ENCODE measurements around the gene PTCH2.

PTCH2 gene

DNA sequence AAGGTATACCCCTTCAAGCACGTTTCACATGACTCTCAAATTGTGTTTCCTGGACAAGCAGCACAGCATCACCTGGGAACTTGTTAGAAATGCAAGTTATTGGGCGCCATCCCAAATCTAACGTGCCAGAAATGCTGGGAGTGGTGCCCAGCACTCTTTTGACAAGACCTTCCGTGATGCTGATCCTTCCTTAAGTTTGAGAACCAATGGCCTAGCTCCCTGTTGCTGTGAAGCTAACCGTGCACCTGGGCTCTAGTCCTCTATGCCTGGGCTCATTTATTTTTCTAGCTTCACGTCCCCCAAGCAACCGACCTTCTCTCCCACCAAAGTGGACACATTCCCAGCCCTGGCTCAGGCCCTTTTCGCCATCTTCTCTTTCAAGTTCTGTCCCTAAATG, 59.4 kb downstream of the PTCH2 start:
- CTCF ChIA-PET = interaction anchor here (0.6 to 2.1 kb wide), 2 partner anchors 10 to 648 kb away, joined by 3 to 10 read pairs; no protein-coding TSS in a partner anchor
- no peaks in the 10 kb centered on the region for H3K9me3 ChIP-seq (ENCODE audit: control insufficient read depth, insufficient read depth, low read depth, low read length)
- H3K4me3 ChIP-seq (ENCODE audit: low read depth, low read length) = no peak overlapping the region
- no peak overlapping the region for H3K27ac ChIP-seq (ENCODE audit: extremely low read depth, low read depth, low read length)
- TF ChIP-seq ZNF350 (tag by site-specific recombination; IDR thresholded peaks at IDR 0.05) (no peak), ZNF394 (tag by site-specific recombination; IDR thresholded peaks at IDR 0.05; ENCODE audit: borderline replicate concordance) (no peak), GLI2 (tag by site-specific recombination; IDR thresholded peaks at IDR 0.05; ENCODE audit: borderline replicate concordance, low read depth) (no peak), ZNF23 (tag by site-specific recombination; IDR thresholded peaks at IDR 0.05; ENCODE audit: borderline replicate concordance) (no peak), HOXA7 (CRISPR knock-in tag; IDR thresholded peaks at IDR 0.05; ENCODE audit: borderline replicate concordance) (no peak), ZNF140 (tag by site-specific recombination; IDR thresholded peaks at IDR 0.05) (no peak), ZBTB17 (tag by site-specific recombination; IDR thresholded peaks at IDR 0.05) (no peak), ZNF600 (tag by site-specific recombination; IDR thresholded peaks at IDR 0.05) (no peak)
- TF ChIP-seq, protein P1, sequence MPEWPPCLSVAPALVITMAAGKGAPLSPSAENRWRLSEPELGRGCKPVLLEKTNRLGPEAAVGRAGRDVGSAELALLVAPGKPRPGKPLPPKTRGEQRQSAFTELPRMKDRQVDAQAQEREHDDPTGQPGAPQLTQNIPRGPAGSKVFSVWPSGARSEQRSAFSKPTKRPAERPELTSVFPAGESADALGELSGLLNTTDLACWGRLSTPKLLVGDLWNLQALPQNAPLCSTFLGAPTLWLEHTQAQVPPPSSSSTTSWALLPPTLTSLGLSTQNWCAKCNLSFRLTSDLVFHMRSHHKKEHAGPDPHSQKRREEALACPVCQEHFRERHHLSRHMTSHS (tag by site-specific recombination; IDR thresholded peaks at IDR 0.05) = no peak
- TF ChIP-seq, protein P2, sequence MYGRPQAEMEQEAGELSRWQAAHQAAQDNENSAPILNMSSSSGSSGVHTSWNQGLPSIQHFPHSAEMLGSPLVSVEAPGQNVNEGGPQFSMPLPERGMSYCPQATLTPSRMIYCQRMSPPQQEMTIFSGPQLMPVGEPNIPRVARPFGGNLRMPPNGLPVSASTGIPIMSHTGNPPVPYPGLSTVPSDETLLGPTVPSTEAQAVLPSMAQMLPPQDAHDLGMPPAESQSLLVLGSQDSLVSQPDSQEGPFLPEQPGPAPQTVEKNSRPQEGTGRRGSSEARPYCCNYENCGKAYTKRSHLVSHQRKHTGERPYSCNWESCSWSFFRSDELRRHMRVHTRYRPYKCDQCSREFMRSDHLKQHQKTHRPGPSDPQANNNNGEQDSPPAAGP (tag by site-specific recombination; IDR thresholded peaks at IDR 0.05) = no peak
- 0 out of 2 replicates have a peak, but pooled peaks cover 2% of the 10 kb centered on the region for H3K4me1 ChIP-seq (ENCODE audit: control insufficient read depth, insufficient read depth, low read length)
- POLR2A ChIA-PET = interaction anchor here (0.6 to 3.1 kb wide), 4 partner anchors 8 to 221 kb away, joined by 3 to 18 read pairs (median 6); partner anchors contain the start of genes PLK3 and RPS8
- H3K36me3 ChIP-seq (ENCODE audit: control insufficient read depth in 2 of 2, insufficient read depth in 1 of 2, low read length in 2 of 2) = peaks cover 19 to 36% of the 10 kb centered on the region in 2 experiments; a peak in 2 of 3 replicates

DNA sequence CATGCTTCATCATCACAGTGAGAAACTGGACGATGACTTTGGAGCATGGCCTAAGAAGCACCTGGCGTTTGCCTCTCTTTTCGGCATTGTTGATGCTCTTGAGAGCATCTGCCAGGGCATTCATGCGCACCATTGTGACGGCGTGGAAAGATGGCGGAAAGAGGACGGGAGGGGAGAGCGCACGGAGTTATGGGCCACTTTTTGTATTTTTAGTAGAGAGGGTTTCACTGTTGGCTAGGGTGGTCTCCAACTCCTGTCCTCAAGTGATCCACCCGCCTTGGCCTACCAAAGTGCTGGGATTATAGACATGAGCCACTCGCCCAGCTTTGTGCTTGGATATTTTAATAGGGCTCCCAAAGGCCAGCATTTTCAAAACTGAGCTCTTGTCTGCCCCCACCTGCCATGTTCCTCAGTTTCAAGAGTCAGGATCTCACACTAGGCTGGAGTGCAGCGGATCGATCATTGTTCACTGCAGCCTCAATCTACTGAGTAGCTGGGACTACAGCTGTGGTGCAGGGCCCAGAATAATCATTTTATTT, 62.4 kb downstream of the PTCH2 start:
- POLR2A ChIA-PET = interaction anchor here (0.6 to 2.3 kb wide), 14 partner anchors 9 to 741 kb away, joined by 3 to 13 read pairs (median 4); partner anchors contain the start of genes PLK3, PRDX1 and UROD
- CTCF ChIA-PET = interaction anchor here (1.0 kb wide), 1 partner anchor 52 kb away, joined by 4 read pairs; no protein-coding TSS in a partner anchor

DNA sequence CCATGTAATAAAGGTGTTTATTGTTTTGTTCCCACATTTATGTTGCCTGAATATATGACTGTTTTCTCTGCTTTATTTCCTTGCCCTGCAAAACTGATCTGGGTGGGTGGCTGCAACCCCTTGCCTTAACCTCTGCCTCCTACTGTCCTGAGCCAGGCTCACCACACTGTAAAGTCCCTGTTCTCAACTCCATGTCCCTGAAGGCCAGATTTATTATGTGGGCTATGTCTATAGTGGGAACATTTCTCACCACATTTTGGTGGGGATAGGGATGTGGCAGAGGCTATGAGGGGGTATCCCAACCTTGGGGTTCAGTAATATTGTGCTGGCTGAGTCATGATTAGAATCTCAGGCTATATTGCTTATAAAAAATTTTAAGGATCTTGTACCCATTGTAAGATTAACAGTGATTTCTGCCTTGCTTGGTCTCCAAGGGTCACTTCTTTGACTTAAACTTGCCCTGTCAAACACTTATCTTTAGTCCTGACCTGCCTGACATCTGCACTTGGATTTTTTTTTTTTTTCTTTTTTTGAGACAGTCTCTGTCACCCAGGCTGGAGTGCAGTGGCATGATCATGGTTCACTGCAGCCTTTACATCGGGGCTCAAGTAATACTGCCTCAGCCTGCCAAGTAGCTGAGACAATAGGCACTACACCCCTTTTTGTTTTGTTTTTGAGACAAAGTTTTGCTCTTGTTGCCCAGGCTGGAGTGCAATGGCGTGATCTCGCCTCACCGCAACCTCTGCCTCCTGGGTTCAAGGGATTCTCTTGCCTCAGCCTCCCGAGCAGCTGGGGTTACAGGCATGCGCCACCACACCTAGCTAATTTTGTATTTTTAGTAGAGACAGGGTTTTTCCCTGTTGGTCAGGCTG, 64.1 kb downstream of the PTCH2 start:
- Histone ChIP-seq H3K36me3 (ENCODE audit: control insufficient read depth in 2 of 2, insufficient read depth in 1 of 2, low read length in 2 of 2) (peaks cover 36 to 66% of the 10 kb centered on the region in 2 experiments; a peak in 2 of 3 replicates), H3K27ac (ENCODE audit: extremely low read depth, low read depth, low read length) (no peak overlapping the region), H3K9me3 (ENCODE audit: control insufficient read depth, insufficient read depth, low read depth, low read length) (no peaks in the 10 kb centered on the region), H3K4me3 (ENCODE audit: low read depth, low read length) (no peak overlapping the region), H3K4me1 (ENCODE audit: control insufficient read depth, insufficient read depth, low read length) (no peaks in the 10 kb centered on the region)
- POLR2A ChIA-PET = interaction anchor here (1.0 to 2.3 kb wide), 3 partner anchors 14 to 233 kb away, joined by 3 to 13 read pairs (median 4); partner anchors contain the start of gene UROD
- CTCF ChIA-PET = interaction anchor here (1.0 kb wide), 1 partner anchor 14 kb away, joined by 4 read pairs; no protein-coding TSS in a partner anchor
- TF ChIP-seq ZNF2 (tag by site-specific recombination; IDR thresholded peaks at IDR 0.05) (no peak), ZNF174 (tag by site-specific recombination; IDR thresholded peaks at IDR 0.05) (no peak), ZNF777 (tag by site-specific recombination; IDR thresholded peaks at IDR 0.05; ENCODE audit: borderline replicate concordance) (no peak)
- TF ChIP-seq, protein P2 (tag by site-specific recombination; IDR thresholded peaks at IDR 0.05) = no peak

More for the DNA sequence above, 62.4 kb downstream of the PTCH2 start:
- Histone ChIP-seq H3K4me3 (ENCODE audit: low read depth, low read length) (no peak overlapping the region), H3K27ac (ENCODE audit: extremely low read depth, low read depth, low read length) (no peak overlapping the region), H3K4me1 (ENCODE audit: control insufficient read depth, insufficient read depth, low read length) (0 out of 2 replicates have a peak, but pooled peaks cover under 1% of the 10 kb centered on the region), H3K36me3 (ENCODE audit: control insufficient read depth in 2 of 2, insufficient read depth in 1 of 2, low read length in 2 of 2) (peaks cover 36 to 66% of the 10 kb centered on the region in 2 experiments; a peak in 2 of 3 replicates), H3K9me3 (ENCODE audit: control insufficient read depth, insufficient read depth, low read depth, low read length) (no peaks in the 10 kb centered on the region)
- TF ChIP-seq, protein P3, sequence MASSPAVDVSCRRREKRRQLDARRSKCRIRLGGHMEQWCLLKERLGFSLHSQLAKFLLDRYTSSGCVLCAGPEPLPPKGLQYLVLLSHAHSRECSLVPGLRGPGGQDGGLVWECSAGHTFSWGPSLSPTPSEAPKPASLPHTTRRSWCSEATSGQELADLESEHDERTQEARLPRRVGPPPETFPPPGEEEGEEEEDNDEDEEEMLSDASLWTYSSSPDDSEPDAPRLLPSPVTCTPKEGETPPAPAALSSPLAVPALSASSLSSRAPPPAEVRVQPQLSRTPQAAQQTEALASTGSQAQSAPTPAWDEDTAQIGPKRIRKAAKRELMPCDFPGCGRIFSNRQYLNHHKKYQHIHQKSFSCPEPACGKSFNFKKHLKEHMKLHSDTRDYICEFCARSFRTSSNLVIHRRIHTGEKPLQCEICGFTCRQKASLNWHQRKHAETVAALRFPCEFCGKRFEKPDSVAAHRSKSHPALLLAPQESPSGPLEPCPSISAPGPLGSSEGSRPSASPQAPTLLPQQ (tag by site-specific recombination; IDR thresholded peaks at IDR 0.05) = no peak
- peak; percentile 31; the same call in 1 of the 2 replicates for TF ChIP-seq ZBTB17 (tag by site-specific recombination; IDR thresholded peaks at IDR 0.05)

Measured in HEK293 (cell line).